GM18508 (cell line): Measurements from ENCODE around the gene PARP3.

Source experiments
- ATAC-seq: cut with Tn5 transposase; IDR thresholded peaks from one replicate; pipeline ENCODE4 v1.9.1; 2021; ENCODE audit warnings: moderate number of reproducible peaks; ENCODE audit not compliant: insufficient read depth, unreplicated experiment

PARP3 gene

DNA sequence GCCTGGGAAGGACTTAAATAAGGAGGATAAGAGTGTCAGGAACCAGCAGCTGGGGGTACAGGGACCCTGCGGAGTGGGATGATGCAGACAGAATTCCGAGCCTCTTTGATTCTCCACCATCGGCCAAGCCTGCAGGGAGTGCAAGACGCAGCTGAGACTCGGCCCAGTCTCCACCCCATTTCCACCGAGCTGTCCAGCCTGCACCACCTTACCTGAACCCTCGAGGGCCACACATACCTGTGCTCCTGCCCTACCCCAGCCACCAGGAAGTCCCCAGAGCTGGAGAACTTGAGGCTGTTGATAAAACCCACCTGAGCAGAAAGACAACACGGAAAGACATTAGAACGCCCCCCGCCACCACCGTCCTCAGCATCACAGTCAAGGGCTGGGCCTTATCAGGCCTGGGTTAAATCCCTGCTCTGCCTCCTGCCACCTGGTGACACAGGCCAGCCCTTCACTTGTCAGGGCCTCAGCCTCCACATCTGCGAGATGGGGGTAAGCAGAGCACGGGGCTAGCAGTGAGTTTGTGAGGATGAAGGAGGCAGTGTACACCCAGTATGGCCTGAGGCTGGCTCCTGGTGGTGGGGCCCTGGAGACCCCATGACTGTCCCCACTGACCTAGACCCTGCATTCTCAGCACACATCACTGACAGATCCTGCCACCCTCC lies 8.6 kb upstream of the PARP3 start:
- no peak for ATAC-seq

DNA sequence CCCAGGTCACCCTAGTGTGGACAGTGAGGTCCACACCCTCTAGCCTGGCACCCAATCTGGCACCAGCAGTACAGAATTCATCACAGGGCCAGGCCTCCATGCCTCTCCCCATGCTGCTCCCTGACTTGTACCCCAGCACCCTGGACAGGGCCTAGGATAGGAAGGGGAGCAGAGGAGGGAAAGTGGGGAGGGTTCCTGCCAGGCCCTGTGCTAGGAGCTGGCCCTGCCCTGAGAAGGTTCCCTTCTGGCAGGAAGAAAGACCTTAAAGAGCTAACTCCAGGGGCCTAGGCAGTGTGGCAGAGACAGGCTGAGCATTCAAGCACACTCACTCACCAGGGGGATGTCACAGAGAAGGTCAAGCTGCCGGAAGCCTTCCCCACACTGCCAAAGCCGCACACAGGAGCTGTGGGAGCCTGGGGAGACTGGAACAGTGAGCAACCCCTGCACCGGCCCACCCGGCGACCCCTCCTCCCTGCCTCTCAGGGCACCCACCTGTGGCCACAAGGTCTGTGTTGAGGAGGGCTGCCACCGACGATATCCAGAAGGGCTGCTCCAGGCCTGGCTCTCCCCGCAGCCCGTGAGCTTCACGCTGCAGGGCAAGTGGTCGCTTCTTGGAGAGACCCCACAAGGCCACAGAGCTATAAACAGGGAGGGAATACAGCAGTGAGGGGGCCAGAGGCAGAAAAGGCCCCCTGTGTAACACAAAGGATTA lies 7.9 kb upstream of the PARP3 start:
- ATAC-seq: no peak

DNA sequence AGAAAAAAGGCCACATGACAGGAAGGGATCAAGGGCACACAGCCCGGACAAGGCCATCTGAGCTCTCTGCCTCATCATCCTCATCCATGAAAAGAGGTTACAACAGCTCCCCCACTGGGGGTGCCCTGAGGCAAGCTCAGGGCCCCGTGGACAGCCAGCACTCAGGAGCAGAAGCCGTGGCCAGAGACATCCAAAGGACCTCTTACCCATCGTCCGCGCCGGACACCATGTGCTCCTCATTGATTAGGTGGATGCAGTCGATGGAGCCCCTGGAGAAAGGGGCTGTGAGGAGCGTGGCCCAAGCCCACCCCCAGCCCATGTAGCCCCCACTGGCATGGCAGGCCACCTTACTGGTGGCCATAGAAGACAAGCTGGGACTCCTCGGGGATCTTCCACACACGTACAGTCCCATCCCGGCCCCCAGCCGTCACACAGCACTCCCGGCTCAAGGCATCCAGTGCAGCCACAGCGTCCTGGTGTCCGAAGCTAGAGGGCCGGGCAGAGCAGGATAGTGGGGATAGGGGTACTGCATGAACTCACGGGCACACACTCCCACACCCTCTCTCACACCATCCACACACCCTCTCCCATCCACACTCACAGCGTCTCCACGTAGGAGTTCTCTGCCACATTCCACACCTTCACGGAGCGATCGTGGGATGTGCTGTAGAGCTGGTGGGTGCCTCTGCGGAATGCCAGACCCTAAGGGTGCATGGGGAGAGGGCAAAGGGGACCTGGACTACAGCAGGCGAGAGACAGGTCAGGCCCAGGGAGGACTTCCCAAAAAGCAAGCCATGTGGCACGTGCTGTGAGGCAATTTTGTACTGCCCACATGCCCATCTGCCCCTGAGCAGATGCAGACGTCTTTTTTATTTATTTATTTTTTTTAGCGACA lies 6.9 kb upstream of the PARP3 start:
- ATAC-seq: no peak

DNA sequence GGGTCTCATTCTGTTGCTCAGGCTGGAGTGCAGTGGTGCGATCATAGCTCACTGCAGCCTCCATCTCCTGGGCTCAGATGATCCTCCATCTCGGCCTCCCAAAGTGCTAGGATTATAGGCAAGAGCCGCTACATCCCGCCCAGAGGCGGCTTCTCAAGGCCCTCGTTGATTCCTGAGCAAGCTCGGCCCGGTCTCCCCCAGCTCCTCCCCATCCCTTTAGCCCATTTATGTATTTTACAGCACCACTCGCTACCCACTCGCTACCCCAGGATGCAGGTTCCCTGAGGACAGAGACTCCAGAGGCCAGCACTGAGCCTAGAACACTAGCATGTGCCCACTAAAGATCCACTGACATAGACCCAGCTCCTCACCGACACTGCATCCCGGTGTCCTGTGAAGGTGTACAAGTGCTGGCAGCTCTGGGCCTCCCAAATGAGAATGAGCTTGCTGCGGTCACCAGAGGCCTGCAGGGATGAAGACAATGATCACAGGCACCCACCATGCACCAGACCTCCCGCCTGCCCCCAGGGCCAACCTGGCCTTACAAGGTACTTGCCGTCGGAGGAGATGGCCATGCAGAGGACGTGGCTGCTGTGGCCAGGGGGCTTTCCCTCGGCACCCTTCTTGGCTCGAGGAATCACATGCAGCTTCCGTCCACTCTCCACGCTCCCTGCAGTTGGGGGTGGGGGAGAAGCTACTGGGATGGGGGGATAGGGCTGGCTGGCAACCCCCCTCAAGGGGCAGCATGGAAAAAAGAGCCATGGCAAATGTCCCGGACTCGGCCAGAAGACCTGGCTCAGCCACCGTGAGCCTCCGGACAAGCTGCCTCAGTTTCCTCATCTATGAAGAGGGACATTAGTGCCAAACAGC lies 6.0 kb upstream of the PARP3 start:
- ATAC-seq: no peak

DNA sequence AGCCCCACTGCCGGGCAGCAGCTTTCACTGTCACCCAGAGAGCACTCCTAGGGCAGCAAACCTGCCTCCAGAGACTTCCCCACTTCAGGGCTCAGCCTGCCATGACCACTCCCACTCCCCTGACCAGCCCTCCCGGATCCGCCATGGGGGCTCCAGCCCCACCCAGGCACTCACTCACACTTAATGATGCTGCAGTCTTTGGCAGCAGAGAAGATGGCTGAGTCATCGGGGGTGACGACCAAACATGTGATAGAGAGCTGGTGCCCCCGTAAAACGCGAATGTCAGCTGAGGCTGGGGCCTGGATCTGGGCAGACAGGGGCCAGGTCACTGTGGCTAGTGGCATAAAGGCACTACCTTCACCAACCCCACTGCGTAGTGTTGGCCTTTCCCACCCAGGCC lies 5.1 kb upstream of the PARP3 start:
- no peak for ATAC-seq

DNA sequence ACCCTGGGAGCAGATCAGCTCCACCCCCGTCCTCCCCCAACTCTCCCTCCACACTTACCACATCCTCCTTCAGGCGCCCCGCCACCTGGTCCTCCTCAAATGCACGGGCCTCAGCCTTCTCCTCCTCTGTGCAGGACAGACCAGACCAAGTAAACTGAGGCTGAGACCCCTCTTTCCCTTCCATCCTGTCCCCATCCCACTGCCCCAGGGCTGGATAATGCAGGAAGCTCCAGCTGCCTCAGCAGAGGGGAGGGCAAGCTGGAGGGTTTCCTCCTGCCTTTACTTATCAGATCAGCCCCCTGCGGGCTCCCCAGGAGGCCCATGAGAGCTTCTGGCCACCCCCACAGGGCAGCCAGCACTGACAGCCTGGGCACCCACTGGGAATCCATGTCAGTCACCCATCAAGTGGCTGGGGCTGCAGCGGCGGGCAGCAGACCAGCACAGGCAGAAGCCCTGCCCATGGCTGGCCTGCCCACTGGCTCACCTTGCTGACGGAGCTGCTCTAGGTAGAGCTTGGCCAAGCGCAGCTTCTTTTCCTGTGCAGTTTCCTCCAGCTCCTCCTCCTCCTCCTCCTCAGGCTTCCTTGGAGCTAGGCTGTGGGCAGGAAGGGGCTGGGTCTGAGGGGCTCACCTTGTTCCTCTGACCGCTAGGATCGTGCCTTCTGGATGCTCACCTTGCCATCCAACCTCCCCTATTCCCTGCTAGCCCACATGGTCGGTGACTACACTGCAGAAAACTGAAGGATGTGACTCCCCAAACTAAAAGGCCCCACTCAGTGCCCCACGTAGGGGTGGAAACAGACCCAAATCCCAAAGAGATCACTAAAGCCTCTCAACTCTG lies 4.3 kb upstream of the PARP3 start:
- ATAC-seq: no peak

DNA sequence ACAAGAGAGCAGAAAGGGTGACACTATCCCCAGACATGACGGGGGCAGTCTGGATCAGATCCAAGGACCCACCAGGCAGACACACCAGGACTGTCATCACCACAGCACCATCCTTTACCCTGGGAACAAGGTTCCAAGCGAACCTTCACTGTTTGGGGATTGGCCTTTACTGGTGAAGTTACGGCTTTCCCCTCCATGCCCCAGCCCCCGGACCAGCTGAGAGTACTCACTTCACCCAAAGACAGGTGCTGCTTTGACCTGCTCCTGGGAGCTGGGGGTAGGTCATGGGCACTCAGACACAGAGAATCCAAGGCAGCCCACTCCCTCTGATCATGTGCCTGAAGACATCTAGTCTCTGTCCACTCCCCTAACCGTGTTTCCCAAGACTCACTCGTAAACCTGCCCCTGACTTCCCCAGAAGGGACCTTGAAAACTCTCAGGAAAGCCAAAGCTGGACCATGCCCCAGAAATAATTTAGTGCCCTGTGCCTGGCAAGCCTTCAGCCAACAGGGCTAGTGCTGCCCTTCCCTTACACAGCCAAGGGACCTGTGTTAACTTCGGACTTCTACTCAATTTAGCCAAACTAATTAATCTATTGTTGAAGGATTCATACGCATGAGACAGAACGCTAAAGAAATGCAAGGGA lies 3.3 kb upstream of the PARP3 start:
- no peak for ATAC-seq

DNA sequence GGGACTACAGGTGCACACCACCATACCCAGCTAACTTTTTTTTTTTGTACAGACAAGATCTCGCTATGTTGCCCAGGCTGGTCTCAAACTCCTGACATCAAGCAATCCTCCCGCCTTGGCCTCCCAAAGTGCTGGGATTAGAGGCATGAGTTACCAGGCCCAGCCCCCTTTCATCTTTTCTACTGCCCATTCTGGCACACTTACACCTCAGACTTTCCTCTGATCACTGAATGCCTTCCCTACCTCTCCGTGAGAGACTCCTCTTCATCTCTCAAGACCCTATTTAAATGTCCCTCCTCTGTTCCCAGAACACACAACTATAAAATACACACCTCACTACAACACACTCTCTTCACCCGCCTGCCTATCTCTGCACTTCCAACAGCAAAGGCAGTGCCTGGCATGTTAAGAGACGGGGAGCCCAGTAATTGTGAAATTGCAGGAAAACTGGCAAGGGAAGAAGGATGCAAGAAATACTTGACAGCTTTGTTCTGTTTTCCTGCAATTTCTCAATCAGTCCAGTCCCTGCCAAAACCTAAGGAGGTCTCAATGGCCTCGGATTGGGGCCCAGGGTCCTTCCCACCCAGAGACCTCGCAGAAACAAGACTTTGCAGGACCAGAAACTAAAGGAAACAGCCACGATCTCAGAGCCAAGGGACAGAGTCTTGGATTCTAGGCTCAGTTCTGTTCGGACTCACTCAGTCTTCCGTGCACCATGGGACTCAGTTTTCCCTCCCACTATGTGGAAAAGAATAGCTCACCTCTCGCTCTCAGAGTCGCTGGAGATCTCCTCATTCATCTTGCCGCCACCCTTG lies 1.3 kb upstream of the PARP3 start:
- ATAC-seq: no peak

DNA sequence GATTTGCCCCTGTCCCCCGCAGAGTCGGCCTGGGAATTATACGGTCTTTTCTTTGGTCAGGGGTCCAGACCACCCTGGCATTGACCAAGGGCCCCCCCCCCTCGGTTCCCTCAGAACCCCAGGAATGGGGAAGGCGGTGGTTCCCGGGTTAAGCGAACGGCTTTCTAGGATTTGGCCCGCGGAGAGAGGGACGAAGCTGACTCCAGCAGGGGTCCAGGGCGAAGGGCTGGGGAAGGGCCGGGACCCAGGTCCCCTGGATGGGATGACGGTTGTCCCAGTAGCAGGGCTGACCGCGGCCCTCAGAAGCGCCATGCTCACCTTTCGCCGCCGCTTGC lies 733 bp upstream of the PARP3 start:
- ATAC-seq: no peak

DNA sequence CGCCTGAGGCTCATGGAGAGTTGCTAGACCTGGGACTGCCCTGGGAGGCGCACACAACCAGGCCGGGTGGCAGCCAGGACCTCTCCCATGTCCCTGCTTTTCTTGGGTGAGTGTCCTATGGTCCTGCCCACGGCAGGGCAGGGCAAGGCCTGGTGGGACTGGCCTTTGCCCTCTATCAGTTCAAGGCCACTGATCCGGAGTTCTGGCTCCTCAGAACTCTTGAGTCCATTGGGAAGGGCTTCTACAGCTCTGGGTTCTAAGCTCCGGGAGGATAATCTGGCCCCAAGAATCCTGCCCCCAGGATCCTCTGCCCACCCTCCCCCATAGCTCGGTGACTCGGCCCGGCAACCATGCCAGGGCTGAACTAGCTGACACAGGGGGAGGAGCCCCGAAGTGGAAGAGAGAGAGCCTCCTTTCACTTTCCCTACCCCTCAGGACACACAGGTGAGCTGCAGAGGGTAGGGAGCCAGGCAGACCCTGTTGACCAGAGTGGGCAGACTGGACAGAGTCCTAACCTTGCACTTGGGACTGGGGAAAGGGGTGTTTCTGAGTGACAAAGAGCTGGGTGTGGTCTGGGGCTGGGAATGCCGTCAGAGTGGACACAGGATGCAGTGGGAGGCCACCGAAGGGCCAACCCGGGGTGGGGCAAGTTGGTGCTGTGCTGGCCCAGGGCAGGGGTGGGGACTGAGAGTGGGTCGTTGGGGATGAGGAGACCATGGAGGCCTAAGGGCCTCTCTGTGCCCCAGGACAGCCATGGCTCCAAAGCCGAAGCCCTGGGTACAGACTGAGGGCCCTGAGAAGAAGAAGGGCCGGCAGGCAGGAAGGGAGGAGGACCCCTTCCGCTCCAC lies 664 bp downstream of the PARP3 start:
- ATAC-seq: no peak

DNA sequence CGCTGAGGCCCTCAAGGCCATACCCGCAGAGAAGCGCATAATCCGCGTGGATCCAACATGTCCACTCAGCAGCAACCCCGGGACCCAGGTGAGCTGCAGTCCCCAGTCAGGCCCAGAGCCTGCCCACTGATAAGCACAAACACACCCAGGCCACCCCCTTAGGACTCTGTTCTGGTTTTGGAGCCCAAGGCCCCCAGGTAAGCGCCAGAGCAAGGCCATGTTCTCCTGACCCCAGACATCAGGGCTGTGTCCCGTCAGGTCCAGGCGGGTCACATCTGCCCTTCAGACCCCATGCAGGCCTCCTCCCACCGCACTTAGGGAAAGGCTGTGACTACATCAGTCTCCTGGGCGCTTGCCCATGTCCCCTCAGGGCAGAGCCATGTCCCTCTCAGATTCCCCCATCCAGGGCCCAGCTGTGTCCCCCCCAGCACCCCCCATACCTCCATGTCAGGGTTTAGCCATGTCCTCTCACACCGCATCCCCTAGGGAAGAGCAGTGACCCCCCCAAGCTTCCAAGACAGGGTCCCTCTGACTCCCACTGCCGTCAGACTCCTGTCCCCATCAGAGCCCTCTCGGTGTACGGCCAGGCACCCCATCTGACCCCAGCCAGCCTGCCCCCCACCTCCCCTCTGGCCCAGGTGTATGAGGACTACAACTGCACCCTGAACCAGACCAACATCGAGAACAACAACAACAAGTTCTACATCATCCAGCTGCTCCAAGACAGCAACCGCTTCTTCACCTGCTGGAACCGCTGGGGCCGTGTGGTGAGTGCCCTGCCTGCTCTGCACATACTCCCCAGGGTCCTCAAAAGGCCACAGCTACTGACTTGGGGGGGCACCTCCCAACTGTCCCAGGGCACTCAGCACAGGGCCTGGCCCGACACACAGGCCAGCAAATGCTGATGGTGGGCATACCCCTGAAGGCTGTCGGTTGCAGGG lies 1.6 kb downstream of the PARP3 start:
- no peak for ATAC-seq

DNA sequence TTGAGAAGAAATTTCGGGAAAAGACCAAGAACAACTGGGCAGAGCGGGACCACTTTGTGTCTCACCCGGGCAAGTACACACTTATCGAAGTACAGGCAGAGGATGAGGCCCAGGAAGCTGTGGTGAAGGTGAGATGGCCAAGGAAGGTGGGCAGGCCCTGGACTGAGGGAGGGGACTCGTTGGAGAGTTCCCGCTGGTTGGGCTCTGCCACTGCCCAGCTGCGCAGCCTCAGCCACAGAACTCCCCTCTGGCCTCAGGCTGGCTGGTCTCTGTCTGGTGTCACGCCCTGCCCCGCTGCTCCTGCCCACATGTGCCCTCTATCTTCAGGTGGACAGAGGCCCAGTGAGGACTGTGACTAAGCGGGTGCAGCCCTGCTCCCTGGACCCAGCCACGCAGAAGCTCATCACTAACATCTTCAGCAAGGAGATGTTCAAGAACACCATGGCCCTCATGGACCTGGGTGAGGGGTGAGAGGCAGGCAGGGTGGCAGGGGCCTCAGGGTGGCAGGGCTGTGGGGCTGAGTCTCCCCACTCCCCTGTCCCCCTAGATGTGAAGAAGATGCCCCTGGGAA lies 2.4 kb downstream of the PARP3 start:
- no peak for ATAC-seq

DNA sequence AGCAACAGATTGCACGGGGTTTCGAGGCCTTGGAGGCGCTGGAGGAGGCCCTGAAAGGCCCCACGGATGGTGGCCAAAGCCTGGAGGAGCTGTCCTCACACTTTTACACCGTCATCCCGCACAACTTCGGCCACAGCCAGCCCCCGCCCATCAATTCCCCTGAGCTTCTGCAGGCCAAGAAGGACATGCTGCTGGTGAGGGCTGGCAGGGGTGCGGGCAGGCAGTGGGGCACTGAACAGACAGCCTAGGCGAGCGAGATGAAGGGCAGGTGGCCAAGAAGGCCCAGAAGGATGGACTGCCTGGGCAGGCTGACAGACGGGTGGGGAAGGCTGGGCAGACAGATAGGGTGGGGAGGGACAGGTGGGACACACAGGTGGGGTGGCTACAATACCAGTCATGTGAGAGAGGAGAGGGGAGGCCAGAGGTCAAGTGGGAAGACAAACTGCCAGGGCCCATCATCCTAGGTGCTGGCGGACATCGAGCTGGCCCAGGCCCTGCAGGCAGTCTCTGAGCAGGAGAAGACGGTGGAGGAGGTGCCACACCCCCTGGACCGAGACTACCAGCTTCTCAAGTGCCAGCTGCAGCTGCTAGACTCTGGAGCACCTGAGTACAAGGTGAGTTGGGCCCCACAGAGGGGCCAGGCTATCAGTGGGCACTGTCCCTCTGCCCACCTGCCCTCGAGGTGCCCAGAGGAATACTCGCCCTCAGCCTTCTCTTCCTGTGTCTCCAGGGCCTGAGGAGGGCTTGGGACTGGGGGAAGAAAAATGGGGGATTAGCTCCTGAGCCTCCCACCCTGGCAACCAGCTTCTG lies 3.1 kb downstream of the PARP3 start:
- ATAC-seq: no peak

DNA sequence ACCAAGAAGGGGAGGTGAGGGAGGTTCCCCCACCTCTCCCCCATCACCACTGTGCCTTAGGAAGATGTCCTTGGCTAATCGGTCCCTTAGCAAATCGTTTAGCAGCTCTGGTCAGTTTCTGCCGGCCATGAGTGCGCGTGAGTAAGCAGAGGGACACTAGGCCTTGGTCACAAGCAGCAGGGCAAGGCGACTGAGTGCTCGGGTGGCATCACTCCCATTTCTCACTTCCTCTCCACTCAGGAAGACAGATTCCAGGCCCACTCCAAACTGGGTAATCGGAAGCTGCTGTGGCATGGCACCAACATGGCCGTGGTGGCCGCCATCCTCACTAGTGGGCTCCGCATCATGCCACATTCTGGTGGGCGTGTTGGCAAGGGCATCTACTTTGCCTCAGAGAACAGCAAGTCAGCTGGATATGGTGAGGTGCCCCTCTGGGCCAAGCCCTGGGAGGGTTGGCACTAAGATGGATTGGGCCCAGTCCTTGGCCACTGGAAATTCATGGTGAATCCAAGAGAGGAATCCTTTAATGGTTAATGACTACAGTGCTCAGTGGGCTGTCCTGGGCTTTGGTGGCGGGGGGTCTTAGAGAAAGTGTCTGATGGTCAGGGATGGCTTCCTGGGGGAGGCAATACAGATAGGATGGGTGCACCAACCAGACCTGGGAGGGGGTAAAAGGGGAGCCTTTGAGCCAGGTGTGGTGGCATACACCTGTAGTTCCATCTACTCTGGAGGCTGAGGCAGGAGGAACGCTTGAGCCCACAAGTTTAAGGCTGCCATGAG lies 4.0 kb downstream of the PARP3 start:
- ATAC-seq: no peak
